ENCODE results near the gene AGAP1. TPM values are rescaled to one million over a fixed set of nuclear protein-coding genes. Genes with fewer than 3 reads are reported as not detected.
A peak's percentile ranks its signal among the peaks of the same experiment; 100 is the strongest.

AGAP1 gene
- total RNA-seq, 1 donor from 2014 or later, result 36.2 TPM

GRCh38 chr2:236177604-236177966, 683.7 kb downstream of the AGAP1 start:
- TF ChIP-seq, protein P1, sequence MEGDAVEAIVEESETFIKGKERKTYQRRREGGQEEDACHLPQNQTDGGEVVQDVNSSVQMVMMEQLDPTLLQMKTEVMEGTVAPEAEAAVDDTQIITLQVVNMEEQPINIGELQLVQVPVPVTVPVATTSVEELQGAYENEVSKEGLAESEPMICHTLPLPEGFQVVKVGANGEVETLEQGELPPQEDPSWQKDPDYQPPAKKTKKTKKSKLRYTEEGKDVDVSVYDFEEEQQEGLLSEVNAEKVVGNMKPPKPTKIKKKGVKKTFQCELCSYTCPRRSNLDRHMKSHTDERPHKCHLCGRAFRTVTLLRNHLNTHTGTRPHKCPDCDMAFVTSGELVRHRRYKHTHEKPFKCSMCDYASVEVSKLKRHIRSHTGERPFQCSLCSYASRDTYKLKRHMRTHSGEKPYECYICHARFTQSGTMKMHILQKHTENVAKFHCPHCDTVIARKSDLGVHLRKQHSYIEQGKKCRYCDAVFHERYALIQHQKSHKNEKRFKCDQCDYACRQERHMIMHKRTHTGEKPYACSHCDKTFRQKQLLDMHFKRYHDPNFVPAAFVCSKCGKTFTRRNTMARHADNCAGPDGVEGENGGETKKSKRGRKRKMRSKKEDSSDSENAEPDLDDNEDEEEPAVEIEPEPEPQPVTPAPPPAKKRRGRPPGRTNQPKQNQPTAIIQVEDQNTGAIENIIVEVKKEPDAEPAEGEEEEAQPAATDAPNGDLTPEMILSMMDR (IDR thresholded peaks at IDR 0.05), result no peak
- intact Hi-C loops (cut with DNase I), result loop anchor here (10.0 kb wide), 1 partner anchor 393 kb away; no protein-coding TSS in a partner anchor
- Histone ChIP-seq H3K9me3 (no peaks in the 10 kb centered on the region), H3K36me3 (no peaks in the 10 kb centered on the region), H3K27ac (no peak overlapping the region), H3K4me1 (peaks cover 19% of the 10 kb centered on the region), H3K4me3 (no peak overlapping the region), H3K27me3 (ENCODE audit: low read depth) (peaks cover 87% of the 10 kb centered on the region)
- DNase-seq (no peak), ATAC-seq (peak; percentile 49 to 52)

DNA sequence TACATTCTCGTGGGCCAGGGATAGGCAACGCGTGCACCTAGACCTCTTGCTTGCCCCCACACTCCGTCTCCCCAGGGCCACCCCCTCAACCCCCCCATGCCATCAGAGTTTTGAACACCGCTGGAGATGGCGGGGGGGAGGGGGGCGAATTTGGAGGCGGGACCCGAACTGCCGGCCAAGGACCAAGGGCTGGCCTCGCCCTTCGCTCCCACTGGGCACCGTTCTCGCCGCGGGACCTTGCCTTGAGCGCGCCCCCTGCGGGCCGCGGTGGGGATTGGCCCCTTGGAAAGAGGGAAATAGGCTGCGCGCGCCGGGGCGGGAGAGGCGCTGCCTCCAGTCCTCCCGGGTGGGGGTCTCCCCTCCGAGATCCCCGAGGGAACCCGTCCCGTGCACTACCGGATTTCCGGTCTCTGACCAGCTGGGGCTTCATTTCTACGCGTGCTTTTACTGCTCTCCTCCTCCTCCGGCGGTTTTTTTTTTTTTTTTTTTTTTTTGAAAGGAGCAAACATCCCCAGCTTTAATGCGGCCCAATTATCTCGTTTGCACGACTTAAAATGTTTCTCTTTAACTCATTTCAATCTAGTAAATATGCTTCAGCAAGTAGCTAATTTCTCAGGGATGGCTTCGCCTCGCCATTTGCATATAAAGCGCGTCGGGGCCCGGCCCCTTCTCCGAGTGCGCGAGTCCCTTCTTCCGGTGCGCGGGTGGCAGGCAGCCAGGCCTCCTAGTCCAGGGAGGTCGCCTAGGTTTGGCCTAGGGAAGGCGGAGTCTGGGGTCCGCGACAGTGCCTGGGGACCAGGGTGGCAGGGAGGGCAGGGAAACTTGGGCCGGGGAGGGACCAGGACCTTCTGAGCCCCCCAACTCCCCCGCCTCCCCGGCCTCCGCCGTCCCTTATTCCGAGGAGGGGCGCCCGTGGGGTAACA, 684.4 kb downstream of the AGAP1 start:
- Histone ChIP-seq H3K4me1 (peaks cover 19% of the 10 kb centered on the region), H3K27ac (no peak overlapping the region), H3K9me3 (no peaks in the 10 kb centered on the region), H3K4me3 (peak overlapping the region; percentile 34), H3K27me3 (ENCODE audit: low read depth) (peaks cover 81% of the 10 kb centered on the region), H3K36me3 (no peaks in the 10 kb centered on the region)
- DNase-seq, result no peak
- ATAC-seq, result peak; percentile 73 to 78
- intact Hi-C loops (cut with DNase I), result loop anchor here (10.0 kb wide), 1 partner anchor 393 kb away; no protein-coding TSS in a partner anchor
- TF ChIP-seq, protein P1 (IDR thresholded peaks at IDR 0.05), result peak; percentile 69

GRCh38 chr2:236178890-236179235, 685.0 kb downstream of the AGAP1 start:
- Histone ChIP-seq H3K9me3 (no peaks in the 10 kb centered on the region), H3K4me3 (peak overlapping the region; percentile 34), H3K27ac (no peak overlapping the region), H3K4me1 (peaks cover 19% of the 10 kb centered on the region), H3K27me3 (ENCODE audit: low read depth) (peaks cover 75% of the 10 kb centered on the region), H3K36me3 (no peaks in the 10 kb centered on the region)
- intact Hi-C loops (cut with DNase I), result loop anchor here (10.0 kb wide), 1 partner anchor 394 kb away; no protein-coding TSS in a partner anchor
- DNase-seq (no peak), ATAC-seq (no peak)
- TF ChIP-seq, protein P1 (IDR thresholded peaks at IDR 0.05), result no peak

- Histone ChIP-seq H3K4me3 (no peak overlapping the region), H3K4me1 (peaks cover 19% of the 10 kb centered on the region), H3K36me3 (no peaks in the 10 kb centered on the region), H3K27me3 (ENCODE audit: low read depth) (peaks cover 69% of the 10 kb centered on the region), H3K9me3 (no peaks in the 10 kb centered on the region), H3K27ac (no peak overlapping the region)
- intact Hi-C loops (cut with DNase I), result loop anchor here (10.0 kb wide), 1 partner anchor 395 kb away; no protein-coding TSS in a partner anchor
- ATAC-seq, result no peak
- TF ChIP-seq, protein P1 (IDR thresholded peaks at IDR 0.05), result no peak
- DNase-seq, result no peak
Measured at GRCh38 chr2:236179236-236180075, 685.6 kb downstream of the AGAP1 start.

GRCh38 chr2:236180076-236180816, 686.4 kb downstream of the AGAP1 start:
- peaks cover 19% of the 10 kb centered on the region for H3K4me1 ChIP-seq
- intact Hi-C loops (cut with DNase I), result no loop called here
- no peaks in the 10 kb centered on the region for H3K36me3 ChIP-seq
- peaks cover 62% of the 10 kb centered on the region for H3K27me3 ChIP-seq (ENCODE audit: low read depth)
- TF ChIP-seq, protein P1 (IDR thresholded peaks at IDR 0.05), result no peak
- H3K4me3 ChIP-seq, result no peak overlapping the region
- DNase-seq, result no peak
- no peak overlapping the region for H3K27ac ChIP-seq
- ATAC-seq, result no peak
- H3K9me3 ChIP-seq, result no peaks in the 10 kb centered on the region

Data from lower lobe of right lung (tissue), 2 donors.